ENCODE data around the gene ZNF574.

The ZNF574 gene

DNA sequence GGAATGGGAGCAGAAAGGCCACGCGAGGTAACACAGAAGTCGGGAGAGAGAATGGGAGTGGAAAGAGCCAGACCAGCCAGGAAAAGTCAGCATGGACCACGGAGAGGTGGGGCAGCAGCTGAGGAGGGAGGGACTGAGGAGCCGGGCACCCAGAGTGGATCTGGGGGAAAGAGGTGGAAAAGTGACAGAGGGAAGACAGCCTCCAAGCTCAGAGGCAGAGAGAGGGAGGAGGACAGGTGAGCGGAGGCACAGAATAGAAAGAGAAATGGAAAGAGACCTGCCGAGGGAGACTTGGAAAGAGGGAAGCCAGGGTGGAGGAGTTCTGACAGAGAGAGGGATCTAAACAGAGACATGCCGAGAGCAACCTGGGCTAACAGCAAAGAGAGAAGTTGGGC is 7.6 kb upstream of the ZNF574 start:
- H3K36me3 ChIP-seq = peaks cover 25% of the 10 kb centered on the region
- peaks cover 48% of the 10 kb centered on the region for H4K20me1 ChIP-seq
- H3K4me2 ChIP-seq = peak overlapping the region; percentile 97
- H3K9me3 ChIP-seq = no peaks in the 10 kb centered on the region
- peak overlapping the region; percentile 84 for H3K9ac ChIP-seq
- TF ChIP-seq Cebpa-rat (IDR thresholded peaks at IDR 0.05) = no peak
- H3K4me3 ChIP-seq = peak overlapping the region; percentile 73
- peak overlapping the region; percentile 89 for H3K27ac ChIP-seq
- no peaks in the 10 kb centered on the region for H3K27me3 ChIP-seq
- H3K4me1 ChIP-seq = peaks cover 77% of the 10 kb centered on the region

DNA sequence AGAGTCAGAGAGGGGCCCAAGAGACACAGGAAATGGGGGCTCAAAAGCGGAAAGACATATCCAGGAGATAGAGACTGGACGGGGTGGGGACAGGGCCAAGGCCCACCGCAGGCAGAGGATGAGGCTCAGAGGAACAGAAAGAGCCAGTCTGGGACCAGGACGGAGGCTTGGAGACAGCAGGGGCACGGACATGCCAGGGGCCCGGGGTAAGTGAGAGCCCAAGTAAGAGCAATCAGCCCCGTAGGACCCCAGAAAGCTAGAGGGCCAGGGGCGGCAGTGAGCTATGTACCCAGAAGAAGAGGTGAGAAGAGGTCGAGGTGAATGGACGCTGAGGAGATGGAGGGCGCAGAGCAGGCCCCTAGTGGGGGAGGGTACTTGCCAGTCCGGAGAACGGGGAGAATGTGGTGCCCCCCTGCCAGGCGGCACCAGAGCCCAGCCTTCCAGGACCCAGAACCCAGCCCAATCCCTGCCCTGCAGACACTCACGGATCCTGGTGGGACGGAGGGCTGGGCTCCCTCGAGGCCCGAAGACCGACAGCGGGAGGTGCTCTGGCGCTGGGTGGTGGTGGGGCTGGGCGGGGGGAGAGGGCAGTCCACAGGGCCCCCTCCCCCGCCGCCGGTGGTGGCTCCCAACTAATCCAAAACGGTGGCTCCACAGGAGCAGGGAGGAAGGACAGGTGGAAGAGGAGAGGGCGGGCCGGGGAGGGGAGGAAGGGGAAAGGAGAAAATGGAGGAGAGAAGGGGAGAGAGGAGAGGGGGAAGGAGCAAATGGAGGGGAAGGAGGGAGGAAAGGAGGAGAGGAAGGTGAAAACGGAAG is 7.0 kb upstream of the ZNF574 start:
- H3K36me3 ChIP-seq = peaks cover 19% of the 10 kb centered on the region
- H3K4me1 ChIP-seq = peaks cover 71% of the 10 kb centered on the region
- H3K4me2 ChIP-seq = peak overlapping the region; percentile 97
- TF ChIP-seq Cebpa-rat (IDR thresholded peaks at IDR 0.05) = no peak
- peak overlapping the region; percentile 73 for H3K4me3 ChIP-seq
- peak overlapping the region; percentile 89 for H3K27ac ChIP-seq
- no peaks in the 10 kb centered on the region for H3K9me3 ChIP-seq
- H4K20me1 ChIP-seq = peaks cover 44% of the 10 kb centered on the region
- no peaks in the 10 kb centered on the region for H3K27me3 ChIP-seq
- H3K9ac ChIP-seq = peak overlapping the region; percentile 84

DNA sequence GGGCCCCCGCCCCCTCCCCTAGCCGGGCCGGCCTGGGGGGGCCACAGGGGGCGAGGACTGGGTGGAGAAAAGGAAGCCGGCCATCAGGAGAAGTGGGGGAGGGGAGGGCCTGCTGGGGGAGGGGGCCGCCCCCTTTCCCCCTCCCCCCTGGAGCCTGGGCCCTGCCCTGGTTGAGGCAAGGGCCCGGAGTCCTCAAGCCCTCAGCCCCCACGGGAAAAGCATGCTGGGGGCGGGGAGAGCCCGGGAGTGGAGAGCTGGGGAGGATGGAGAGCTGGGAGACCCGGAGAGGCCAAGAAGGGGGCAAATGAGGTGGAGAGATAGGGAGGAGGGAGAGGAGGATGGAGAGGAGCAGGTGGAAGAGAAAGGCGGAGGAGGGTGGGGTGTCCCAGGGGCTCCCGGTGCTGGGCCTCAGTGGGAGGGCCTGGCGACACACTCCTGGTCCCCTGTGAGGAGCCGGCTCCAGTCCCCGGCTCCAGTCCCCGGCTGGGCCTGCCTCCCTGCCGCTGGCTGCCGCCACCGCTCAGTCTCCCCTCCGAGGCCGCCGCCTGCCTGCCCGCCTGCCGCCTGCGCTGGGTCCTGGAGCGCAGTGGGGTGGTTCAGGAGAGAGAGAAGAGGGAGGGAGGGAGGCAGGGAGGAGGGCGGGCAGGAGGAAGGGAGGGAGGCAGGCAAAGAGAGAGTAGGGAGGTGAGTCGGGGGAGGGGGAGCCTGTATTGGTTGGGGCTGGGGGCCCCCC is 6.2 kb upstream of the ZNF574 start, which contains the start of gene GRIK5:
Gene GRIK5, minus strand, starts transcription at position 588 of the 733 bp plus-strand sequence. CDS start 4,436 bp downstream, outside the sequence.
- peak within 1 kb of the TSS; percentile 89 for H3K27ac ChIP-seq
- H3K9me3 ChIP-seq = no peaks in the 10 kb centered on the region
- TF ChIP-seq Cebpa-rat (IDR thresholded peaks at IDR 0.05) = no peak
- H3K4me1 ChIP-seq = peaks cover 71% of the 10 kb centered on the region
- H3K36me3 ChIP-seq = peaks cover 11% of the 10 kb centered on the region
- no peaks in the 10 kb centered on the region for H3K27me3 ChIP-seq
- H3K4me3 ChIP-seq = peak within 1 kb of the TSS; percentile 73
- peaks cover 37% of the 10 kb centered on the region for H4K20me1 ChIP-seq
- H3K9ac ChIP-seq = peak within 1 kb of the TSS; percentile 84
- peak within 1 kb of the TSS; percentile 97 for H3K4me2 ChIP-seq

DNA sequence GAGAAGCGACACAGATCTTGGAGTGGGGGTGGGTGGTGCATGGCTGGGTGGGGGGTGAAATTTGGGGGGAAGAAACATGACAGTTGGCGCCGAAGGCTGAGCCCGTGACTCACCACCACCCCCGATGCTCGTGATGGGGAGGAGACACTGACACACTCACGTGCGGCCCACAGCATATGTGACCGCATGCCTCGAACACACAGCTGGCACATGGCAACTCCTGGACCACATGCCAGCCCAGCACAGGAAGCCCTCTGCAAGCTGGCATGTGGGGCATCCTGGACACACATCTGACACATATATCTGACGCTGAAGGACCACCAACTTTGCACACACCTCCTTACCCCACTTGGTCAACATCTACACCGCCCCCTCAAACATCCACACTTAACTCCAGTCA is 4.7 kb upstream of the ZNF574 start:
- H4K20me1 ChIP-seq = peaks cover 22% of the 10 kb centered on the region
- H3K9ac ChIP-seq = no peak overlapping the region
- no peaks in the 10 kb centered on the region for H3K9me3 ChIP-seq
- no peak overlapping the region for H3K27ac ChIP-seq
- no peaks in the 10 kb centered on the region; the same call in 1 of the 2 replicates for H3K36me3 ChIP-seq
- no peaks in the 10 kb centered on the region for H3K27me3 ChIP-seq
- TF ChIP-seq Cebpa-rat (IDR thresholded peaks at IDR 0.05) = no peak
- no peak overlapping the region for H3K4me3 ChIP-seq
- peak overlapping the region; percentile 97 for H3K4me2 ChIP-seq
- H3K4me1 ChIP-seq = peaks cover 61% of the 10 kb centered on the region

DNA sequence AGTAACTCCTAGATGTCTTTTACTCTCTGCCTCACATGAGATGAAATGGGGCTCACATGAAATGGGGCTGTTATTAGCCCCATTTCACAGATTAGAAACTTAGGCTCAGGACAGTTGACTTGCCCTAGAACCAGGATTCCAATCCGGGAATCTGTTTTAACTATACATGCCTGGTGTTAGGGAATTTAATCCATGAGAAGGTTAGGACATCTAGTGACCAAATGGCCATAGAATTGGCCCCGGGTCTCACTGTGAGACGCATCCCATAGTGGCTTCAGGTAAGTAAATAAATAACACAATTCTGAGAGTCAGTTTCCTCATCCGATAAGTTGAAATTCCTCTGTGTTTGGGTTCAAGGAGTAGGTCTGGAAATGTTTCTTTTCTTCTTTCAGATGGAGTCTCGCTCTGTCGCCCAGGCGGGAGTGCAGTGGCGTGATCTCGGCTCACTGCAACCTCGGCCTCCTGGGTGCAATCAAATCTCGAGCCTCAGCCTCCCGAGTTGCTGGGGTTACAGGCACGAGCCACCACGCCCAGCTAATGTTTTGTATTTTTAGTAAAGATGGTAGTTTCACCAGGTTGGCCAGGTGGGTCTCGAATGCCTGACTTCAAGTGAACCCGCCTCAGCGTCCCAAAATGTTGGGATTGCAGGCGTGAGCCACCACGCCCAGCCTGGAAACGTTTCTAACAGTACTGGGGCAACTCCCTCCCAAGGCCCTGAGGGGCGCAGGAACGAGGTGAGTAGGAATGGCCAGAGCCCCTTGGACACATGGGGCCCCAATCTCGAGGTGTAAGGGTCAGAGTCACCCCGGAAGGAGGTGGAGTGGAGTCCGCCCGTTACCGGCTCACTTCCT is 1.2 kb upstream of the ZNF574 start:
- Histone ChIP-seq H3K9me3 (no peaks in the 10 kb centered on the region), H3K4me2 (peak overlapping the region; percentile 96), H4K20me1 (peaks cover 35% of the 10 kb centered on the region), H3K9ac (peak overlapping the region; percentile 93), H3K27me3 (no peaks in the 10 kb centered on the region), H3K4me1 (peaks cover 54% of the 10 kb centered on the region), H3K4me3 (peak overlapping the region; percentile 76), H3K36me3 (peaks cover 24% of the 10 kb centered on the region), H3K27ac (peak overlapping the region; percentile 96)
- TF ChIP-seq Cebpa-rat (IDR thresholded peaks at IDR 0.05) = no peak

DNA sequence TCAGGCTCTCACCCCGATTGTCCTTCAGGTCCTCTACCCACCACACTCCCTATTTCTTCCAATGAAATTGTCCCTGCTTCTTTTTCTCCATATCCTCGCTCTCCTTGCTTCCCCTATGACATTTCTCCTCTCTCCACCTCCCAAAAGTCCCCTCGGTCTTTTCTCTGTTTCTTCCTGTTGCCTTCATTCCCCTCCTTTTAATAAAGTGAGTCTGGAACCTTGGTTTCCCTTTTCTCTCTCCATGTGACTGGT is 676 bp upstream of the ZNF574 start:
- Histone ChIP-seq H3K4me2 (peak overlapping the region; percentile 96), H3K4me3 (peak overlapping the region; percentile 76), H3K27me3 (no peaks in the 10 kb centered on the region), H3K36me3 (peaks cover 29% of the 10 kb centered on the region), H3K9me3 (no peaks in the 10 kb centered on the region), H4K20me1 (peaks cover 40% of the 10 kb centered on the region), H3K27ac (peak overlapping the region; percentile 96), H3K9ac (peak overlapping the region; percentile 93), H3K4me1 (peaks cover 52% of the 10 kb centered on the region)
- TF ChIP-seq Cebpa-rat (IDR thresholded peaks at IDR 0.05) = no peak

DNA sequence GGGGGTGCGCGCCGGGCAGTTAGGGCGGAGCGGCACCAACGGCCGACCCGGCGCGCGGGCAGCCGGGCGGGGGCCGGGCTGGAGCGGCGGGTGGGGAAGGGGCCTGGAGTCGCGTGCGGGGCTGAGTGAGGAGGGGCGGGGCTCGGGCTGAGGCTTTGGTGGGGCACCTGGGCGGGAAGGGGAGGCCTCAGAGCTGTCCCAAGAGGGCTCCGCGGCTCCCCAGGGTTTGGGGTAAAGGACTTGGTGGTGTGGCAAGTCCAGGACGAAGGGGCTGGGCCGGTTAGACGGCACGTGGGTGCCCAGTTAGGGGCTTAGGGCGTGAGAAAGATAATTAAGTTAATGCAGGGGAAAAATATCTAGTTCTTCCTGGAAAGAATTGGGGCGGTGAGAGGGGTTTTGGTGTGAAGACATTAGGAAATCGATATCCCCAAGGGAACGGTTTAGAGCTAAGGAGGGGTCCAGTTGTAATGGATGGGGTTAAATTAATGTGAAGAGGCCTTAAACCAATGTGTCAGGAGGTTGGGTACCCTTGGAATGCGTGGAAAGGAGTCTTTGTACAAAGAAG is 496 bp downstream of the ZNF574 start:
- TF ChIP-seq Cebpa-rat (IDR thresholded peaks at IDR 0.05) = no peak
- Histone ChIP-seq H3K4me2 (peak overlapping the region; percentile 99), H3K9me3 (no peaks in the 10 kb centered on the region), H4K20me1 (peaks cover 52% of the 10 kb centered on the region), H3K27ac (peak overlapping the region; percentile 91), H3K4me3 (peak overlapping the region; percentile 76), H3K36me3 (peaks cover 41% of the 10 kb centered on the region), H3K9ac (peak overlapping the region; percentile 89), H3K27me3 (no peaks in the 10 kb centered on the region), H3K4me1 (peaks cover 52% of the 10 kb centered on the region)

DNA sequence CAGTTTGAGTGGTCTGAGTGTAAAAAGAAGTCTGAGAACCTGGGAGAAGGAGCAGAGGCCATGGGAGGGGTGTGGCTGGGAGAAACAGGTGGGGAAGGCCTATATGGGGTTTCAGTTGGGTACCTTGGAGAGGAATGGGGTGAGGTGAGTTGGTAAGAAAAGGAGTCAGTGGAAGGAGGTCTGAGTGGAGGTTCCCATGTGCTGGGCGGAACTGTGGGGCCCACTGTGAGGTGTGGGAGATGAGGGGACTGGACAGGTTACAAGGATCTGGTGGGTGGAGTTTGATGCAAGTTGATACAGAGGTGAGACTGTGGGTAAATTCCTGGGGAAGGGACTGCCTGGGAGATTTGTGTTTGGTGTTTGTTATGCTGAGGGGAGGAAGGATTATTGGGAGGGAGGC is 2.1 kb downstream of the ZNF574 start:
- peaks cover 55% of the 10 kb centered on the region for H3K36me3 ChIP-seq
- H4K20me1 ChIP-seq = peaks cover 67% of the 10 kb centered on the region

More for the DNA sequence above, 2.1 kb downstream of the ZNF574 start:
- H3K4me3 ChIP-seq = peak overlapping the region; percentile 76; the same call in 1 of the 2 replicates
- H3K4me2 ChIP-seq = peak overlapping the region; percentile 99
- no peaks in the 10 kb centered on the region for H3K27me3 ChIP-seq
- TF ChIP-seq Cebpa-rat (IDR thresholded peaks at IDR 0.05) = no peak
- H3K27ac ChIP-seq = 0 out of 2 replicates have a peak overlapping the region, but pooled peaks have one; percentile 91
- peak overlapping the region; percentile 89 for H3K9ac ChIP-seq
- H3K9me3 ChIP-seq = no peaks in the 10 kb centered on the region
- H3K4me1 ChIP-seq = peaks cover 53% of the 10 kb centered on the region
